WTC11 (cell line): ENCODE measurements around the gene MYOC.

Experiments
- ARID4B ChIP-seq: sonication (generic); formaldehyde crosslinking; IDR thresholded peaks from 2 replicates; pipeline ENCODE4 v1.8.0; 2023; ENCODE audit warnings: missing genetic modification reagents, mild to moderate bottlenecking, borderline replicate concordance
- ATF2 ChIP-seq: sonication (generic); formaldehyde crosslinking; IDR thresholded peaks from 2 replicates; pipeline ENCODE4 v1.8.1; 2022; ENCODE audit warnings: low read depth, missing genetic modification reagents, borderline replicate concordance
- ZMAT4 ChIP-seq: fragments of 250-450 bp; sonication (Bioruptor Pico); IDR thresholded peaks from 2 replicates; pipeline ENCODE4 v1.9.0; 2021; ENCODE audit warnings: mild to moderate bottlenecking
- TF ChIP-seq, protein P1 (sequence below): fragments of 200-600 bp; IDR thresholded peaks from 2 replicates; pipeline ENCODE4 v1.8.0; 2022; ENCODE audit warnings: antibody characterized with exemption

- TF ChIP-seq ATF2 (CRISPR knock-in tag), result no peak
- TF ChIP-seq ZMAT4 (CRISPR knock-in tag), result no peak
- TF ChIP-seq ARID4B (CRISPR knock-in tag), result no peak
- TF ChIP-seq, protein P1, sequence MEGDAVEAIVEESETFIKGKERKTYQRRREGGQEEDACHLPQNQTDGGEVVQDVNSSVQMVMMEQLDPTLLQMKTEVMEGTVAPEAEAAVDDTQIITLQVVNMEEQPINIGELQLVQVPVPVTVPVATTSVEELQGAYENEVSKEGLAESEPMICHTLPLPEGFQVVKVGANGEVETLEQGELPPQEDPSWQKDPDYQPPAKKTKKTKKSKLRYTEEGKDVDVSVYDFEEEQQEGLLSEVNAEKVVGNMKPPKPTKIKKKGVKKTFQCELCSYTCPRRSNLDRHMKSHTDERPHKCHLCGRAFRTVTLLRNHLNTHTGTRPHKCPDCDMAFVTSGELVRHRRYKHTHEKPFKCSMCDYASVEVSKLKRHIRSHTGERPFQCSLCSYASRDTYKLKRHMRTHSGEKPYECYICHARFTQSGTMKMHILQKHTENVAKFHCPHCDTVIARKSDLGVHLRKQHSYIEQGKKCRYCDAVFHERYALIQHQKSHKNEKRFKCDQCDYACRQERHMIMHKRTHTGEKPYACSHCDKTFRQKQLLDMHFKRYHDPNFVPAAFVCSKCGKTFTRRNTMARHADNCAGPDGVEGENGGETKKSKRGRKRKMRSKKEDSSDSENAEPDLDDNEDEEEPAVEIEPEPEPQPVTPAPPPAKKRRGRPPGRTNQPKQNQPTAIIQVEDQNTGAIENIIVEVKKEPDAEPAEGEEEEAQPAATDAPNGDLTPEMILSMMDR, result no peak
Observed at GRCh38 chr1:171611306-171611705, 41.2 kb downstream of the MYOC start.
